Measurements from ENCODE around the gene CACNA1E. TPM values are rescaled to one million over a fixed set of nuclear protein-coding genes. Genes with fewer than 3 reads are reported as not detected.

Gene CACNA1E
- total and polyA plus RNA-seq, 7 experiments from 2014 or later: 0.07 TPM; not detected in 6

DNA sequence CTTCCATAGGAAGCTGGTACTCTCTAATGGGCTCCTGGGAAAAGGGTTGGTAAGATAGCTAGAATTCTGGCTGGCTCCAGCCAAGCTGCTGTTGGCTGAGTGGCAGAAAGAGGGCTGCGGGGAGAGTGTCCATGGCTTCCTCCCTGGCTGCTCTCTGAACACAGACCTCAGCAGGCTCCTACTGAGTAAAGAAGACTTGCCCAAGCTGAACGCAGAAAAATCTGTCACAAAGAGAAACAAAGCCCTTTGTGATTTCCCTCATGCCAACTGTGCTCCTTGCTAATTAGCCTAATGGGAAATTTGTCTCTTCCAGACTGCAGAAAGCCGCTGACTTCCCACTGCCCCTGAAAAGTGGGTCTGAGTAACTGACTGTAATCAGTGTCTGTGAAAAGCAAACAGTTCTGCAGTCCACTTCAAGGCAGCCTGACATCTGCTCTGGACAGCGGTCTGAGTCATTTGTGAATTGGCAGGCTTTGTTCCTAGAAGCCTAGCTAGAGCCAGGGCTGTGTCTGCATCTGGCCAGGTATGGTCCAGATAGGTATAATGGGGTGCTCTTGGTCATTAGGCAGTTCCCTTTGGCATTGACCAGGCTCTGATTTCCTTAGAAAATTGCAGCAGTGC lies 295.4 kb downstream of the CACNA1E start:
- H3K9me3 Mint-ChIP-seq: peaks cover 0 to 1% (median 0%) of the 10 kb centered on the region in 11 donors
- no peak for DNase-seq
- Histone ChIP-seq H3K9me3 (ENCODE audit: control insufficient read depth in 2 of 3, low read length in 3 of 3) (no peaks in the 10 kb centered on the region), H3K27ac (ENCODE audit: low read depth, low read length) (no peak overlapping the region), H3K27me3 (ENCODE audit: control insufficient read depth in 2 of 2, insufficient read depth in 2 of 2, low read length in 2 of 2) (no peaks in the 10 kb centered on the region), H3K36me3 (ENCODE audit: control insufficient read depth in 2 of 3, insufficient read depth in 3 of 3, low read length in 3 of 3) (no peaks in the 10 kb centered on the region), H3K4me3 (ENCODE audit: low read length) (no peak overlapping the region), H3K4me1 (ENCODE audit: control insufficient read depth in 2 of 2, insufficient read depth in 2 of 2, low read length in 2 of 2) (no peaks in the 10 kb centered on the region)
- H3K36me3 Mint-ChIP-seq: no peaks in the 10 kb centered on the region
- intact Hi-C loops (cut with micrococcal nuclease): no loop called here
- peaks cover 0 to 23% (median 5%) of the 10 kb centered on the region in 5 donors for H3K27me3 Mint-ChIP-seq
- H3K27ac Mint-ChIP-seq: no peak overlapping the region
- ATAC-seq: no peak
- ChIA-PET POLR2A (no interaction called here), CTCF (no interaction called here)
- no peaks in the 10 kb centered on the region for H3K4me1 Mint-ChIP-seq
- H3K4me3 Mint-ChIP-seq: no peak overlapping the region

GRCh38 chr1:181779343-181779742 lies 296.0 kb downstream of the CACNA1E start:
- ChIA-PET CTCF (no interaction called here), POLR2A (no interaction called here)
- Mint-ChIP-seq H3K4me3 (no peak overlapping the region), H3K27me3 (peaks cover 0 to 23% (median 5%) of the 10 kb centered on the region in 5 donors), H3K27ac (no peak overlapping the region), H3K4me1 (no peaks in the 10 kb centered on the region), H3K36me3 (no peaks in the 10 kb centered on the region), H3K9me3 (peaks cover 0 to 1% (median 0%) of the 10 kb centered on the region in 11 donors)
- Histone ChIP-seq H3K36me3 (ENCODE audit: control insufficient read depth in 2 of 3, insufficient read depth in 3 of 3, low read length in 3 of 3) (no peaks in the 10 kb centered on the region), H3K27ac (ENCODE audit: low read depth, low read length) (no peak overlapping the region), H3K27me3 (ENCODE audit: control insufficient read depth in 2 of 2, insufficient read depth in 2 of 2, low read length in 2 of 2) (no peaks in the 10 kb centered on the region), H3K4me1 (ENCODE audit: control insufficient read depth in 2 of 2, insufficient read depth in 2 of 2, low read length in 2 of 2) (no peaks in the 10 kb centered on the region), H3K9me3 (ENCODE audit: control insufficient read depth in 2 of 3, low read length in 3 of 3) (no peaks in the 10 kb centered on the region), H3K4me3 (ENCODE audit: low read length) (no peak overlapping the region)
- no peak for DNase-seq
- intact Hi-C loops (cut with micrococcal nuclease): no loop called here
- ATAC-seq: no peak

DNA sequence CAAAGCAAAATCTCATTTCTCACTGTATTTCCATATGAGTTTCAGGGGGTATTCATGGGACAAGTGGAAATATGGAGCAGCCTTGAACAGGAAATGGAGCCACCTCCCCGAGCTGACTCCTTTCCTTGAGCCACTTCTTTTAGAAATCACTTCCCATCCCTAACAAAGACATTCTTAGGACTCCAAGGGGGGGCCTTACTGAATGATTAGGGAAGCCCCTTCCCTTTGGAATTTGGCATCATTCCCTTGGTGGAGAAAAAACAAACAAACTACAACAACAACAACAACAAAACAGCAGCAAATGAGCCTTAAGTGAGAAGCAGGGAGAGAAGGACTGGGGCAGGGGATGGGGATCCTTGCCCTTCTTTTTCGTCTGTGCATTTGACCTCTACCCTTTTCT lies 299.9 kb downstream of the CACNA1E start:
- Mint-ChIP-seq H3K4me3 (no peak overlapping the region), H3K9me3 (peaks cover 0 to 5% (median 0%) of the 10 kb centered on the region in 11 donors), H3K36me3 (no peaks in the 10 kb centered on the region), H3K27me3 (peaks cover 2 to 29% (median 12%) of the 10 kb centered on the region in 5 donors), H3K27ac (no peak overlapping the region), H3K4me1 (peaks cover 0 to 2% (median 0%) of the 10 kb centered on the region in 7 donors)
- Histone ChIP-seq H3K36me3 (ENCODE audit: control insufficient read depth in 2 of 3, insufficient read depth in 3 of 3, low read length in 3 of 3) (no peaks in the 10 kb centered on the region), H3K9me3 (ENCODE audit: control insufficient read depth in 2 of 3, low read length in 3 of 3) (no peaks in the 10 kb centered on the region), H3K27me3 (ENCODE audit: control insufficient read depth in 2 of 2, insufficient read depth in 2 of 2, low read length in 2 of 2) (no peaks in the 10 kb centered on the region), H3K27ac (ENCODE audit: low read depth, low read length) (no peak overlapping the region), H3K4me3 (ENCODE audit: low read length) (no peak overlapping the region), H3K4me1 (ENCODE audit: control insufficient read depth in 2 of 2, insufficient read depth in 2 of 2, low read length in 2 of 2) (no peaks in the 10 kb centered on the region)
- ATAC-seq (no peak), DNase-seq (no peak)
- intact Hi-C loops (cut with micrococcal nuclease): no loop called here
- ChIA-PET CTCF (no interaction called here), POLR2A (no interaction called here)

DNA sequence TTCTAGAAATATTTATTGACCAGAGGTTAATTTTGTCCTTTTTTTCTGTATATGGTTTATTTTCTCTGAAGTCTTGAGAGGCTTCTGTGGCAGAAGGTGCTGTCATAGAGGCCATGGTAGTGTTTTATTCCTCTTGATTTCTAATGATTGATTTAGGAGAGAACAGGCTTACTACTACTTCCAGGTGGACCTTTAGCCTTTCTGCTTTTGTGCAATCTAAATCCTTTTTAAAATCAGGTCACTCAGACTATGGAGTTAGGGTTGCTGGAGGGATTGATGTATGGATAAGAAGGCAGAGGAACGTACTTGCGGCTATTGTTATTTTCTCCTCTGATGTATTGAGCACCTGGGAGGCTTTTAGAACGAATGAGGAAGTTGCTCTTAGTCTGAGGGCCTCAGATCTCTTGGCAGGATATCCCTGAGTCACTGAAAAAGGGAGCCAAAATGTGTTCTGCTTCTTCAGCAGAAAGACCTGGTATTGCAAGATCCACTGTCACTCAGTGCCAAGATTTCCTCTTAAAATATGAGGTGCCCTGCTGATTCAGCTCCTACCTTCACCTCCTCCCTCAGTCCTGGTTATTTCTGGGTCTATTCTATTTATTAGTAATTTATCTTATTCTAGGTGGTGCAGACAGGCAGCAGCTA lies 300.8 kb downstream of the CACNA1E start:
- H3K9me3 ChIP-seq (ENCODE audit: control insufficient read depth in 2 of 3, low read length in 3 of 3): no peaks in the 10 kb centered on the region
- H3K4me1 ChIP-seq (ENCODE audit: control insufficient read depth in 2 of 2, insufficient read depth in 2 of 2, low read length in 2 of 2): no peaks in the 10 kb centered on the region
- H3K4me1 Mint-ChIP-seq: peaks cover 0 to 2% (median 0%) of the 10 kb centered on the region in 7 donors
- DNase-seq (no peak), ATAC-seq (no peak)
- intact Hi-C loops (cut with micrococcal nuclease): no loop called here
- no peaks in the 10 kb centered on the region for H3K36me3 ChIP-seq (ENCODE audit: control insufficient read depth in 2 of 3, insufficient read depth in 3 of 3, low read length in 3 of 3)
- no peak overlapping the region for H3K4me3 Mint-ChIP-seq
- H3K27me3 ChIP-seq (ENCODE audit: control insufficient read depth in 2 of 2, insufficient read depth in 2 of 2, low read length in 2 of 2): no peaks in the 10 kb centered on the region
- peaks cover 0 to 5% (median 0%) of the 10 kb centered on the region in 11 donors for H3K9me3 Mint-ChIP-seq
- POLR2A ChIA-PET: no interaction called here
- no peak overlapping the region for H3K27ac ChIP-seq (ENCODE audit: low read depth, low read length)
- H3K27me3 Mint-ChIP-seq: peaks cover 2 to 30% (median 13%) of the 10 kb centered on the region in 5 donors
- H3K36me3 Mint-ChIP-seq: no peaks in the 10 kb centered on the region
- CTCF ChIA-PET: no interaction called here
- H3K27ac Mint-ChIP-seq: no peak overlapping the region
- no peak overlapping the region for H3K4me3 ChIP-seq (ENCODE audit: low read length)

DNA sequence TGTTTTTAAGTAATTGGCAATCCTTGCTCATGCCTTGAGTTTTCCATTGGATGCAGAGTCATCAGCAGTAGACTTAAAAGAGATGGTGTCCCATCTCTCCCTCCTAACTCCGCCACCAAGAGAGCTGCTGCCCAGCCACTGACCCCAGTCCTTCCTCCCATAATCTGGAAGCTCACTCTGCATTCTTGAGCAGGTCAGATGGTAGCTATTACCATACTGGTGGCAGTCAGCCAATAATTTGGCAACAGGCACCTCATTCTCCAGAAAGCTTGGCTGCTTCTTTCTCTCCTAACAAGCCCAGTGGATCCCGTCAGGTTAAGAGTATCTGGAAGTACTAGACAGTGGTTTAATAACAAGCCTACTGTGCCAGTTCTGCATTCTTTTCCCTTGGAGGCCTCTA lies 306.1 kb downstream of the CACNA1E start:
- no peak overlapping the region for H3K4me3 ChIP-seq (ENCODE audit: low read length)
- ChIA-PET CTCF (no interaction called here), POLR2A (no interaction called here)
- Mint-ChIP-seq H3K4me3 (no peak overlapping the region), H3K27ac (no peak overlapping the region), H3K36me3 (no peaks in the 10 kb centered on the region), H3K4me1 (peaks cover 0 to 2% (median 0%) of the 10 kb centered on the region in 7 donors), H3K27me3 (peaks cover 2 to 40% (median 17%) of the 10 kb centered on the region in 5 donors), H3K9me3 (peaks cover 0 to 5% (median 0%) of the 10 kb centered on the region in 11 donors)
- no peaks in the 10 kb centered on the region for H3K27me3 ChIP-seq (ENCODE audit: control insufficient read depth in 2 of 2, insufficient read depth in 2 of 2, low read length in 2 of 2)
- no peaks in the 10 kb centered on the region for H3K36me3 ChIP-seq (ENCODE audit: control insufficient read depth in 2 of 3, insufficient read depth in 3 of 3, low read length in 3 of 3)
- H3K4me1 ChIP-seq (ENCODE audit: control insufficient read depth in 2 of 2, insufficient read depth in 2 of 2, low read length in 2 of 2): no peaks in the 10 kb centered on the region
- intact Hi-C loops (cut with micrococcal nuclease): no loop called here
- no peak for DNase-seq
- ATAC-seq: no peak
- no peaks in the 10 kb centered on the region for H3K9me3 ChIP-seq (ENCODE audit: control insufficient read depth in 2 of 3, low read length in 3 of 3)
- no peak overlapping the region for H3K27ac ChIP-seq (ENCODE audit: low read depth, low read length)

DNA sequence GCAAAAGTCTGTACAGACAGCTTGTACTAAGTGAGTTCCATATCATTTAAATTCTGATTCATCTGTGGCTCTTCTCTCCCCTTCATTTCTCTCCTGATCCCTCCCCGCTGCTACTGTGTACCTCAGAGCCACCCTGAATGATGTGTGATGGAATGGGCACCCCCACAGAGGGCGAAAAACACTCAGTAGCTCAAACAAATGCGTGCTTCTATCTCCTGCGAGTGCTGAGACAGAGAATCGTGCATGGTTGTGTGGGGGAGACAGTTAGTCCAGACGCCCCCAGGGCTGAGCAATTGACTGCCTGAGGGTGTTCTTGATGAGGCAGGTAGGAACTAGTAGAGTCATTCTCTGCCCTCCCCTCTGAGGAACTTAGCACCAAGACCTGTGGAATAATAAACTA lies 308.4 kb downstream of the CACNA1E start:
- Mint-ChIP-seq H3K27me3 (peaks cover 0 to 46% (median 17%) of the 10 kb centered on the region in 5 donors), H3K27ac (no peak overlapping the region), H3K9me3 (peaks cover 0 to 5% (median 0%) of the 10 kb centered on the region in 11 donors), H3K36me3 (no peaks in the 10 kb centered on the region), H3K4me1 (peaks cover 0 to 2% (median 0%) of the 10 kb centered on the region in 7 donors), H3K4me3 (no peak overlapping the region)
- POLR2A ChIA-PET: no interaction called here
- no peaks in the 10 kb centered on the region for H3K4me1 ChIP-seq (ENCODE audit: control insufficient read depth in 2 of 2, insufficient read depth in 2 of 2, low read length in 2 of 2)
- H3K36me3 ChIP-seq (ENCODE audit: control insufficient read depth in 2 of 3, insufficient read depth in 3 of 3, low read length in 3 of 3): no peaks in the 10 kb centered on the region
- no peak for ATAC-seq
- no peaks in the 10 kb centered on the region for H3K9me3 ChIP-seq (ENCODE audit: control insufficient read depth in 2 of 3, low read length in 3 of 3)
- intact Hi-C loops (cut with micrococcal nuclease): no loop called here
- no peaks in the 10 kb centered on the region for H3K27me3 ChIP-seq (ENCODE audit: control insufficient read depth in 2 of 2, insufficient read depth in 2 of 2, low read length in 2 of 2)
- no peak overlapping the region for H3K27ac ChIP-seq (ENCODE audit: low read depth, low read length)
- no peak for DNase-seq
- CTCF ChIA-PET: no interaction called here
- H3K4me3 ChIP-seq (ENCODE audit: low read length): no peak overlapping the region

DNA sequence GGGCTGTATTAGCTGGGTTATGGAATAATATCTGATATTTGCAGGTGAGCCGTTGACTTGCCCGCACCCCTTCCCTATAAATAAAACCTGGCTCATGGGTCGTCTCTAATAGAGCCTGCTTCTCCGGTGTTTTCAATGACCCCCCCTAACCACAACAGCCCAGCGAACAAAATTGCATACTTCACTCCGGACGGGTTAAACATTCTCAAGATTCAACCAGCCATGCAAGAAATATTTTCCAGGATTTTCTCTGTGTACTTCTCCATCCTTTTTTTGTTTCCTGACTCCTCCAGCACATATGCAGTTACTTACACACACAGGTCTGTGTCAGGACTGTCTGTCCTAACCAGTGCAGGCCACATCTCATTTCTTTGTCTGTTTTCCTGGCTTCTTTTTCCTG lies 310.5 kb downstream of the CACNA1E start:
- POLR2A ChIA-PET: no interaction called here
- Mint-ChIP-seq H3K27me3 (peaks cover 0 to 39% (median 10%) of the 10 kb centered on the region in 5 donors), H3K4me1 (no peaks in the 10 kb centered on the region), H3K4me3 (no peak overlapping the region), H3K36me3 (no peaks in the 10 kb centered on the region), H3K9me3 (peaks cover 0 to 2% (median 0%) of the 10 kb centered on the region in 11 donors), H3K27ac (no peak overlapping the region)
- no peak overlapping the region for H3K4me3 ChIP-seq (ENCODE audit: low read length)
- ATAC-seq (no peak), DNase-seq (no peak)
- intact Hi-C loops (cut with micrococcal nuclease): no loop called here
- H3K27me3 ChIP-seq (ENCODE audit: control insufficient read depth in 2 of 2, insufficient read depth in 2 of 2, low read length in 2 of 2): no peaks in the 10 kb centered on the region
- no peaks in the 10 kb centered on the region for H3K9me3 ChIP-seq (ENCODE audit: control insufficient read depth in 2 of 3, low read length in 3 of 3)
- H3K36me3 ChIP-seq (ENCODE audit: control insufficient read depth in 2 of 3, insufficient read depth in 3 of 3, low read length in 3 of 3): no peaks in the 10 kb centered on the region
- CTCF ChIA-PET: no interaction called here
- H3K27ac ChIP-seq (ENCODE audit: low read depth, low read length): no peak overlapping the region
- no peaks in the 10 kb centered on the region for H3K4me1 ChIP-seq (ENCODE audit: control insufficient read depth in 2 of 2, insufficient read depth in 2 of 2, low read length in 2 of 2)

Measured in naive thymus-derived CD4-positive, alpha-beta T cell (primary cell).